Astrocyte of the cerebellum (primary cell): ENCODE results near the gene IMMP2L.
A peak's percentile ranks its signal among the peaks of the same experiment; 100 is the strongest.

ENCODE experiments used
- DNase-seq: peaks from one replicate; pipeline ENCODE4 v3.0.0-alpha.2; 2011; ENCODE audit warnings: low read depth
- H3K4me3 ChIP-seq: 2 replicates; pipeline ENCODE4 v1.5.1; 2011; ENCODE audit warnings: mild to moderate bottlenecking, low read depth, low read length, moderate library complexity
- CTCF ChIP-seq: IDR thresholded peaks from 2 replicates; pipeline ENCODE4 v1.5.1; 2012; ENCODE audit warnings: low read length, low read depth, moderate library complexity, mild to moderate bottlenecking; ENCODE audit errors: missing control alignments
- in situ Hi-C: cut with HindIII; loops from 2 replicates; pipeline ENCODE4 v1.10.0; 2017; ENCODE audit warnings: low sequenced_read_pairs

IMMP2L gene

GRCh38 chr7:110962374-110962773 is 599.9 kb downstream of the IMMP2L start:
- in situ Hi-C loops, result no loop called here
- no peak for DNase-seq
- no peak for TF ChIP-seq CTCF
- H3K4me3 ChIP-seq, result no peak overlapping the region

GRCh38 chr7:110960811-110961210 is 601.5 kb downstream of the IMMP2L start:
- DNase-seq, result peak; percentile 24
- no peak overlapping the region for H3K4me3 ChIP-seq
- no peak for TF ChIP-seq CTCF
- in situ Hi-C loops, result no loop called here

- TF ChIP-seq CTCF, result no peak
- no peak for DNase-seq
- in situ Hi-C loops, result no loop called here
- H3K4me3 ChIP-seq, result no peak overlapping the region
Observed at GRCh38 chr7:110948280-110948679, 614.0 kb downstream of the IMMP2L start.

- no peak for DNase-seq
- TF ChIP-seq CTCF, result no peak
- in situ Hi-C loops, result no loop called here
- no peak overlapping the region for H3K4me3 ChIP-seq
Observed at GRCh38 chr7:110947408-110947807, 614.9 kb downstream of the IMMP2L start.

GRCh38 chr7:110944966-110945644 is 617.2 kb downstream of the IMMP2L start:
- in situ Hi-C loops, result no loop called here
- no peak overlapping the region for H3K4me3 ChIP-seq
- TF ChIP-seq CTCF, result no peak
- no peak for DNase-seq

GRCh38 chr7:110944448-110944847 is 617.8 kb downstream of the IMMP2L start:
- DNase-seq, result no peak
- H3K4me3 ChIP-seq, result no peak overlapping the region
- in situ Hi-C loops, result no loop called here
- no peak for TF ChIP-seq CTCF
